Hematopoietic multipotent progenitor cell treated with erythropoietin and hydrocortisone succinate and interleukin-3 and kit ligand, for 6 days (in vitro differentiated cells): Measurements from ENCODE around the gene ADGRB3.
A peak's percentile ranks its signal among the peaks of the same experiment; 100 is the strongest.

Experiments used
- DNase-seq: peaks from one replicate; pipeline ENCODE4 v3.0.0-alpha.2; 2015

Gene ADGRB3

DNA sequence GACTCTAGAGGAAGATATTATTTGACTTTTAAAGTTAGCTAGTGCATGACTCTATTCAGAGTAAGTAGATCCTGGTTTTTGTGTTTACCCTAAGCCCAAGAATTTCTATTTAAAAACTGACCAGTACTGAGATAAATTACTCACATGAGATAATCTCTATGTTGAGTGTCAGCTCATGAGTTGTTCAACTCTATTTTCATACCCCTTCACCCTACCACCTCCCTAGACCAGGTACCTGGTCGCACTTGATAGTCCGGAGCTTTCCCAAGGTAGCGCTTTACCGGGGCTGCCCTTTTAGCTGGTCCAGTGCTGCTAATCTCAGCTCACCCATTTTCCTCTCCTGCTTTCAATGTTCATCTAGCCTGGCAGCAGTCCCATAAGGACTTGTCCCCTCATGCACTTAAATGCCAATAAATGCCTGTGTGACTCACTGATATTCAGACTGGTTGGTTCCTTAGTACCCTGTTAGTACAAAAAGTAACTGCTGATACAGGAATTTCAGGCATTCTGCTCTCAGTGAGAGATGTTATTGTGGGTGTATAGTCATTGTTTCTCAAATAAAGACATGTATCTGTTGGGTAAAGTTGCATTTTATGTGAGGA lies 503.9 kb downstream of the ADGRB3 start:
- no peak for DNase-seq

DNA sequence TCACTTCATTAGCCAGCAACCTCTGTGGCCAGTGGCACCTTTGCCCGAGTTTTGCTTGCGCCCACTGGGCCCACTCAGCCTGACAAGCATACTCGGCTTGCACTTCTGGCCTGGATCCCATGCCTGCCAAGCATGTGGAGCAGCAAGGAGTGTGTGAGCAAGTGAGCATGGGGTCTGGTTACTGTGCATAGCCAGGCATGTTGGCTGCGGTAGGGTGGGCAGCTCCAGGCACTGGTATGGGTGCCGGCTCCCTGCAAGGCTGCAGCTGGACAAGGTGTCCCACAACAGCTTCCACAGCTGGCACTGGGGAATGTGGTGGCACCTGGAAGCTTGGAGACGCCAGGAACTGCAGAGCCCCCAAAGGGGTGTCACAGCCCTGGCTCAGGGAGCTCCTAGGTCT lies 510.0 kb downstream of the ADGRB3 start:
- DNase-seq, result no peak

DNA sequence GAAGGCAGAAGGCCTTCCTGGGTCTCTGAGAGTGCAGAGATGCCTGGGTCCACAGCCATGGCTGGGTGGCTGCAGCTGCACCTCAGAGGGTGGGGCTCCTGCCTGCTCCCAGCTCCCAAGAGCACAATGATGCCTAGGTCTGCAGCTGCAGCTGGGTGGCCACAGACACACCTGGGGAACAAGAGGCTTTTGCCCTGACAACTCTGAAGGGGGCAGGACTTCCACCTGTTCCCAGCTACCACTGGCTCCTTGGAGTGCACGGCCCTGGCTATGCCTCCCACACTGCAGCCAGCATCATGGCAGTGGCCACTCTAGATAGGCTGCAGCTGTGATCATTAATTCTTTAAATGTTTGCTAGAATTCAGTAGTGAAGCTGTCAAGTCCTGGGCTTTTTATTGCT lies 511.3 kb downstream of the ADGRB3 start:
- DNase-seq, result no peak

DNA sequence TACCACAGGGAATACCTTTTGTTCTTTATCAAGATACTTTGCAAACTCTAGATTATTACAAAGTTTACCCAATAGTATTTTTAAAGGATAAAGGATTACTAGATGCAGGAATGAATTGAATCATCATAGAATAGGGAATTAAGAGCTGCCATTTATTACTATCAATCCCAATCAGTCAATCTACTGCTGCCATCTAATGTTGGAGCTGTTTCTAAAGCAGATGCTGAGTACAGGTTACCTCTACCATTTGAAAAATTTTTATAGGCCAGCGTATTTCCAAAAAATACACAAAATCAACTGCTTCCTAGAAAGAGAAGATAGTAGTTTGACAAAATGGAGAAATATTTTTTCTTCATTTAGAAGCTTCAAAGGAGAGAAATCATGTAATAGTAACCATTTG lies 520.4 kb downstream of the ADGRB3 start:
- DNase-seq, result no peak

DNA sequence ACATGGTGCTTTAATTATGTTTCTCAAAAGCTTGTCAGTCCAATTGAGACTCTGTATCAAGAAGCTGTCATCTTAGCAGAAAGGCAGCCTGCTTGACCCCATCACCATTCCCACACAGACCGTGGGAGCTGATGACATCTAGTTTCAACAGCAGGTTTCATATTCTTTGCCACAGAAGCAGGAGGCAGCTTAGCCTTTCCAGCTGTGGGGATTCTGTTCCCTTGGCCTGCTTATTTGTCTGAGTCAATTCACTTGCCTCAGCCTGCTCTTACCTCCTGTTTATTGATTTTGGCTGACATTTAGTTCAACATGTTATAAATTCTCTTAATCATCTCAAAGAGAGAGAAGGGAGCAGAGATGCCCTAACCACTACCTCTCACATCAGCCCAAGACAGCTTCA lies 527.7 kb downstream of the ADGRB3 start:
- DNase-seq, result no peak

DNA sequence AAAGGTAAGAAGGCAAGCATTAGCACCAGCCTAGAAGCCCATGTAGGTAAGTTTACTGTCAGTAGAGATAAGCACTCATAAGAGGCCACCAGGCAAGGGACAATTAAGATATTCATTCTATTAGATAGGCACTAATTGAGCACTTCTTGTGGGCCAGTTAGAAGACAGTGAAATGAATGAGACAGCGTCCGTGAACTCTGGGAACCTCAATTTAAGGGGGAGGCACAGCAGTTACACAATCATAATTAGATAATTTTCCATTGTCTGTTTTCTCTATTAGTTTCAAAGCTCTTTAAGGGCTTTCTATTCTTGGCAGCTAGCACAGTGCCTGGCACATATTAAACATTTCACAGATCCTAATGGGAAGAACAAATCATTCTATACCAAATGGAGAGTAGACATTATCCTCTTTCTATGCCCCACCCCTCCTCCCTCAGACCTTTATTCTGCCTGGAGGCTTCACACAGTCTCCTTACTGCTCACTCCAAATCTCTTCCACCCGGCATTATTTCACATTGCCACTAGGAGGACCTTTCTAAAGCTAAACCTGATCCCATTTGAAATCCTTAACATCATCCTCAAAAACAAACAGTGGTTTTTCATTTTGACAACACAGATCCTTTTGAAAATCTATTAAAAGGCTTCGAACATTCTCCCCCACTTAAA lies 529.6 kb downstream of the ADGRB3 start:
- DNase-seq, result no peak

DNA sequence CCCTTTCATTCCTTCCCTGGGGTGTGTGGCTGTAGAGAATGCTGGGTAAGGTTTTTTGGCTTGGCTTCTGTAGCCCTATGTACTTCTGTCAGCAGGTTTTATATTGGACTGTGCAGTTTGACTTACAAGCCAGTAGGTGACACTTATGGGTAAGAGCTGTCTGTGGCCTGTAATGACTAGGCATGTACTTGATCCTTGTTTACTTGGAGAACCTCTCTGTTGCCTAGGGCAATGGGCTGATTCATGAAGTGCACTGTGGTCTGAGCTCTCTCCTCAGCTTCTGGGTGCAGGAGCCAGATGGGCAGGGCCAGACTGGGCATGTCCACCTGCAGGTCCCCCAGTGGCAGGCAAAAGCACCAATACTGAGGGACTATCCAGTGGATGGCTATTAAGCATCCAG lies 544.6 kb downstream of the ADGRB3 start:
- DNase-seq, result no peak

DNA sequence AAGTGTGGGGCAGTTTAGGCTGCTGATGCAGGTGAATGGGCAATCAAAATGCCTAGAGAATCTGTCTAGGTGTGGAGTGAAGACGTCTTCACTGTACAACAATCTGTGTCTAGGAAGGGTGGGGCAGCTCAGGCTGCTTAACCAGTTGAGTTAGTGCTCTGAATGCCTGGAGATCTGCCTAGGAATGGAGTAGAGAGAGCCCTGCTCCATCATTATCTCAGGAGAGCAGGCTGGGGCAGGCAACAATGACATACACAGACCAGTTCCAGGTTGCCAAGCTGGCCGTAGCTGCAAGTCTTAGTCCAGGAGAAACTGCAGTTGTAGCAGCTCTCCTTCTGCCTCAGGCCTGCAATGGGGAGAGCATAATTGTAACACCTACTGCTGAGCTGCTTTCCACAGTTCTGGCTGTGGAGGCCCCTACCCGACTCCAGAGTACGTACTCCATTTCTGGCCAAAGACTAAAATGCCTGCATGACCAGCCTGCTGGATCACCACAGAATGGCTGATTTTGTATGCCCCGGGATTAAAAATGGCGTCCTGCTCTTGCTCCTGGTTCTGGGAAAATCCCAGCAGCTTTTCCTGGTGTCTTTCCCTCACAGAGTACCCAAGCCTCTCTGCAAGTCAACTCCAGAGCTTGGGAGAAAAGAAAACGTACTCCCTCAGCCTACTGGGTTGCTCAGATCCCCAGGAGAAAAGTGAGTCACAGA lies 545.4 kb downstream of the ADGRB3 start:
- no peak for DNase-seq

DNA sequence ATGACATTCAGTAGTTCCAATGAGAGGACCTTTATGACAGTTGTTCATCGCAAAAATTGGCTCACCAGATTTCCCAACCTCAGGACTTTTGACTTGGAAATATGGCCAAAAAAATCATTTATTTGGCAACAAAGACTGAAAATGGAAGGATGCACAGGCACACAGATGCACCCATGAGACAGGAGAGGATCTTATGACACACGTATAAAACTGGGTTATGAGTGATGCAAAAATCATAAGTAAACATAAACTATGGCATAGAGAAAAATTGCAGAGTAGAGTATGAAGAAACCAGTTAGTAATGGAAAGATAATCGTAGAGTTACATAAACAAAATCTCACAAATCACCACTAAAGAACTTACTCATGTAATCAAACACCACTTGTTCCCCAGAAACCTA lies 546.9 kb downstream of the ADGRB3 start:
- DNase-seq, result no peak

DNA sequence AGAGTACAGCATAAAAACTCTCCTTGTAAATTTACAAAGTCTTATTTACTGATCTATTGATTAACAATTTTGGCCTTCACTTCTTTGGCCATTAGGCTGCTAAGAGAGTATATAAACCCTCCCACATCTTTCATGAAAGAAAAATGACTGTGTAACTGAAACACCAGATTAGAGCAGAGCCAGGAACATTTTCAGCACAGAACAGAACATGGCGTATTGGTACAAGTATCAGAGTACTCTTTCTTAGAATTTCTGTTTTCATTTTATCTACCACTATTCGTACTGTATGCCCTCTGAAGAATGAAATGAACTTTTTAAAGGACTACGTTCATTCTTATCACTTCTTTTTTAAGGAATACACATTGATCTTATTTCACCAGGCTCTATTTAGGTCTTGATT lies 550.2 kb downstream of the ADGRB3 start:
- no peak for DNase-seq

DNA sequence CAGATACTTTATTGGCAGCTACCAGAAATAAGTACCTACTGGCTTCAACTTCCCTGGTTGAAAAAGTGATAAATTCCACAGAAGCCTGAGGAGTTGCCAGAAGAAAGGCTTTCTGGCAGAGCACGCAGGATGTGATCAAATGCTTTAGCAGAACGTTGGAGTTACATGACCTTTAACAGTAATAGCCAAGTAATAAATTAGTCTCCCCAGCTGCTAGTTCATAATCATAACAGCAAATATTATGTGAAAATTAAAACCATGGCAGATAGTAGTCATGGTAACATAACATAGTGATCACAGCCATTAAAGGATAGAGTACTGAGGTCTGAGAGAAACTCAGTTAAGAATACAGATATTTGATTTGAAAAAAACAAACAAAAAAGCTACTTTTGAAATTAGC lies 567.7 kb downstream of the ADGRB3 start:
- no peak for DNase-seq

DNA sequence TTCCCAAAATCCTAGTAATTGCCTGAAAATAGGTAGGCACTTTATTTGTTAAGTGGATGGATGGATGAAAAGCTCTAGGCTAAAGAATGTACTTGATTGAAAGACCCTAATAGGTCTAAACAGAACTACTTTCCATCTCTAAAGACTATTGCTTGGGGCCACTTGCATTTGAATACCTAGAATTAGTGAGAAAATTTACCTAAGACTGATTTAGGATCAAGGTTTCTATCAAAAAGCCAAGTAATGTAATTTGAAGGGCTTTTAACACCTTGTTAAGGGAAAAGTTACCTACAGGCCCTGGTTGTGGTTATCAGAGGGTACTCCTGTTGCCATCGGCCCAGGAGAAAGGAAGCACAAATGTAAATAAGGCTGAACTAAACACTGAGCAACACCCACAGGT lies 581.0 kb downstream of the ADGRB3 start:
- no peak for DNase-seq

DNA sequence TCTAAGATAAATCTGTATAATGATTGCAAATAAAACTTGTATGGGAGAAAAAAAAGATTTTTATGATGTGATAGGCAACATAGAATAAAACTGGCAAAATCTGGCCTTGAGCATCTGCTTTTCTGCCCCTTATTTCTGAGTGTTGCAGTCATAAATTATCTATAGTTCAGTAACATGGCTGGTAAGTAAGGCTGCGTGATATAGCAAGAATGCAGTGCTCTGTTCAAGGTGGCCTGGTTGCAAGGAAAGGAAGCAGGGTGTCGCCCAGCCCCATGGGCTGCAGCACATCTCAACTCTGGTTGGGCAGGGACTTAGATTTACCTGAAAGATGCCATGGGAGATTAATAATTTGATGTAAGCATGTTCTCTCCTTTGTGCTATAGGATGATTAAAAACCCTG lies 582.3 kb downstream of the ADGRB3 start:
- no peak for DNase-seq

DNA sequence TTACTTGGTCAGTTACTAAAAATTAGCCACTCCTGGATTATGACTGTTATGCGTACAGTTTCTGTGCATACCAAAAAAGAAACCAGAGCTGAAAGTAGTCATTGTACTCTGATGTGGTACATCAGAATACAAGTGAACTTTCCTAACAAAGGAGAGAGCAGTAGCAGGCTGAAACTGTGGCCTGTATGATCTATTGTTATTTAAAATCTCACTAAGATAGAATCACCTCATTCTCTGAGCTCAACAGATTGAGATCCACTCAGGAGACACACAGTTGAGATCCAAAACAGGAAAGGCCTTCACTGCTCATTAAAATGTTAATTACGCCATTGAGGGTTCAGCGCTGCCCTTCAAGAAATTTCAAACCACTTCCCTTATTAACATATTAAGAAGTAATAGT lies 585.3 kb downstream of the ADGRB3 start:
- no peak for DNase-seq

DNA sequence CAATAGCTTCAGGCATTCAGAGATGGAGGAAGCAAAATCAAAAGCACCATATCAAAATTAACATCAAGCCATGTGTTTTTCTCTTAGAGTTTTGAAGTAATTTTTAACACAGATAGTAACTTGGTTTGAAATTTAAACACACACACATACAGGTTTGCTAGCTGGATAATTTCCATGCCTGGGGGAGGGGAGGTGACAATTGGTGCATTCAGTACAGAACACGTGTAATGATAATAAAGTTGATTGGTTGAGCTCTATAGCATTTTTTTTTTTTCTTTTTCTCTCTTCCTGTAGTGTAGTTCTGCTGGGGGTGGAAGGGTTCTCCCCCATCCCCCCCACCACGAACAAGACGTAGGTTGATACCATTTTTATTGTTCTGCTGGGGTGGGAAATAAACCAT lies 596.9 kb downstream of the ADGRB3 start:
- no peak for DNase-seq

DNA sequence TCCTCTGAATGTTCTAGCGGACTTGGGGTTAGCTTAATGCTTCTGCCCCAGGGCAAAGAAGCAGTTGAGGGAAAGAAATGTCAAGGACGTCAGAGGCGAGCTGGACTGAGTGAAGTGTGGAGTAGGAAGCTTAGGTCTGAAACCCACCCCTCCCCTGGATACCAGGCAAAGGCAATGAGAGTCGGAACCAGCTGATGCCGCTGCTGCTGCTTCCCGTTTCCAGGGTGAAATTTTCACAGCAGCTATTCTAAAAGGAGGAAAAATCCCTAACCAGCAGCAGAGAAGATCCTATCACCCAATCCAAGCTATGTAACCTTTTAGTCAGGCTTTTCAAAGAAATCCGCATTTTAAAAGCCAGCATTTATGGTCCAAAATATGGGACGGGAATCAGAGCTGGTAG lies 597.4 kb downstream of the ADGRB3 start:
- no peak for DNase-seq

DNA sequence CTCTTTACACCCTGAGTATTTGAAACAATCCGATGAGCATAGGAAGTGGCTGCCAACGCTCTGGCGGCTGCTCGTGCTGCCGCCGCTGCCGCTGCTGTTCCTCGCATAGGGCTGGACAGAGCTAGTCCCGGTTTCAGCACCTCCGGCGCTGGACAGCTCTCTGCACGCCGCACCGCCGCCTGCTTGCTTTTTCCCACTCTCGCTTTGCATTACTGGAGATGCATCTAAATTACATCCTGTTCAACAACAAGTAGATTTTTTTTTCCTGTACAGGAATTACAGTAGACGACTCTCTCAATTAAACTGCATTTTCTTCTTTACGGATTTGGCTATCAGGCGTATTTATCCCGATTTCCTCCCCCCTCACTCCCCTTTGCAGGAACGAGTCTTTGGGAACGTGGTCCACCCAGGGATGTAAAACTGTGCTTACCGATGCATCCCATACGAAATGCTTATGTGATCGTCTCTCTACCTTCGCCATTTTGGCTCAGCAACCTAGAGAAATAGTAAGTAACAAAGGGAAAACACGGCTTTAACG lies 597.9 kb downstream of the ADGRB3 start:
- peak; percentile 68 for DNase-seq

DNA sequence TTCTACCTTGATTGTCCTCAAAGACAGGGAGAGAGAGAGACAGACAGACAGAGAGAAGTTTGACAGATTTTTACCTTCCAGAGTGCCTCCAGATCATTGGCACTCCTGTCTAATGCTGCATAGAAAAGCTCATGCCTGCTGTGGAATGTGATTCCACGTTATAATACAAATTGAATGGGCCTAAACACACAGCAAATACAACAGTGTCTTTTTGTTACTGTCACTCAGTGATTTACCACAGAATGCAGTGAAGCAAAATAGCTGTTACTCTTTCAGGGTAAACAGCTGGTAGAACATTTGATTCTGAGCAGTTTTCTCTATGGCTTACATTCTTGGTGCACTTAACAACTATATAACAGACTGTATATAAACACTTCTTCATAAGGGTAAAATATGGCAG lies 603.0 kb downstream of the ADGRB3 start:
- DNase-seq, result no peak

DNA sequence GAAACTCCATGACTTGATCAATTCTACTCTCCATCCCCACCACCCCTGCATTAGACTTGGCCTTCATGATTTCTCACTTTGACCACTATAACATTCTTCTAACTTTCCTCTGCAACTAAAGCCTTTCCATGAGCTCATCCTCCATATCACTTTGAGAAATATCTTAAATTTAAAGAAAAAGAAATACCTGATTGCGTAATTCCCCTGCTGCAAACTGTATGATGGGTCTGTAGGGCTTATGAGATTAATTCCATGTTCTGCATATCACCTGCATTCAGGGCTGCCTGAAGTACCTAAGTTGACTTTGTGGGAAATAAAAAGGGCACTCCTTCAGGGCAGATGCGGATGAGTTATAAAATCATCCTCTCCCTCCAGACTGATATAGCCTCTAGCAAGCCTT lies 611.9 kb downstream of the ADGRB3 start:
- no peak for DNase-seq

DNA sequence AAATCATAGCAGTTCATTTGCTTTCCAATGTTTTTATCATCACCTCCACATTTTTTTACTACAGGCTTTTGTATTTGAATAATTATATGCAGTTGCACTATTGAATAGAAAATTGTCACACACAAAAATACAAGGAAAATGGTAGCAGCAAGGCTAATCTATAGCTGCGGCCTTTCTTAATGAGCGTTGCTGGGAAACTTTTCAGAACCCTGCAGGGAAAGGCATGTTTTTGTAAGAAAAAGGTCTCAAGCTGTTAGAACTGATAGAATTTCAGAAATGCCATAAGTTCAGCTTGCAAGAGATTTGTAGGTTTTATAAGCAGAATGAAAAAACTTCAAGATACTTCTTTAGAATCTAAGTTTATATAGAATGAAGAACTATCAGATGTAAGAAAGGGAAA lies 625.9 kb downstream of the ADGRB3 start:
- DNase-seq, result no peak

DNA sequence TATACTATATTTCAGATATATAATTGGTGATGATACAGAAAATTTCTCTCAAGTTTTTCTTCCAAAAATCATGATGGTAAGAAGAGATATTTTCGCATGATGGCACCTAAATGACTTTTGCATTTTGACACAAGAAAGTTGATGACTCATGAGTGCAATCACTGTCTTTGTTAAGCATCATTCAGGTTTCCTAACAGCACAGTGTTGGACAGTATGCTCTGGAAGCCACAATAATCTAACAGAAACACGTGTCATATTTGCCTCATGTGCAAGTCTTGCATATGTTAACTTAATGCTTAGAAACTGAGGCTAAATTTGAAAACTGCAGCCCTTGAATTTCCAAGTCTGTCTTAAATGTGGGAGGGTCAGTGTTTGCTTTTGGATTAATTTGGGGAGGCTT lies 628.2 kb downstream of the ADGRB3 start:
- DNase-seq, result no peak

DNA sequence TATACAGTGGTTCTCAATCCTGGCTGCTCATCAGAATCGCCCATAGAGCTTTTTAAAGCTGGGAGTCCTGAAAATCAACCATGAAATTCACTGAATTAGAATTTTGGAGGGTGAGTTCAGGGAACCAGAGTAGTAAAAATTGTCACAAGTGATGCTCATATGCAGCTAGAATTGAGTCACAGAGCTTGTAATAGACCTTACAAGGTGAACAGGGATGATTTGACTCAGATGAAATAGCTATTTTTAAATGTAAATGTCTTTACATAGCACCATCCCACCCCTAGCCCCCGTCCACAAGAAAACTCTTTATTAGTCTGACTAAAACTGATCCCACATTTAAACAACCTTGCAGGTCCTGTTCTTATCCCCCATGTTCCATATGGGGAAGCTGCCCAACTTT lies 630.0 kb downstream of the ADGRB3 start:
- no peak for DNase-seq

DNA sequence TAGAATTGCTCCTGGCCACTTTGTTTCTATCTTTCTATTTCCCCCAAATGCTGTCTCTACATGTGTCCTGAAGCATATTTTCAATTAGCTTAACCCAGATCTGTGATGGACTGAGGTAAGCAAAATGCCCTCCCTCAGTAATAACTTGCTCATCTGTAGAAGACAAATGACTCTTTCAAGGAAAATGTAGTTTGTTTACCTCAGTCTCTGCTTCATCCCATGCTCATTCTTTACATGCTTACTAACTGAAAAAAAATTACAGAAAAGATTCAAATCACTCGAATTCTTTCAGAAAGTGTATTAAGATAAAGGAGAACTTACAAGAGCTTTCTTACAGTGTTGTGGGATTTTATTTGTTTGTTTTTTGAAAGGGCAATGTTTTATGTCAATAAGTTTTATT lies 630.6 kb downstream of the ADGRB3 start:
- no peak for DNase-seq

DNA sequence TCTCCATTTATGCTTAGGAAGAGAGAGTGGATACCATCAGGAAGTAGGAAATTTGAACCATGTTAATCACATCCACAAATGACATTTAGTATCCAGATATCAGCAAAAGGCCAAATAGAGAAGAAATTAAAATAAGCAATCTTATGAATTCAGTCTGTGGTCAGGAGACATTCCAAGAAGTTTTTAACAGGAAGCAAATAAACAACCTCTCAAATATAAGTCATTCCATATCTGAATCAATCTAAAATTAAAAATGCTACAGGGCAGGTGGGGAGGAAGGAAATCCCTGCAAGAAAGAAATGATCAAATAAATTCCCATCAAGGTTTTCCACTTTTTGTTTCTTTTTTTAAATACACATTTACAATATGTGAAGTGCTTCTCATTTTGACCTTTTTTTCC lies 641.1 kb downstream of the ADGRB3 start:
- DNase-seq, result no peak
